Neutrophil (primary cell): ENCODE results near the gene NUP205.

ENCODE experiments used
- H3K27ac ChIP-seq: fragments of 200-600 bp; sonication (generic); 2 replicates; pipeline ENCODE4 v1.5.1; 2016; ENCODE audit warnings: mild to moderate bottlenecking, moderate library complexity
- H3K27me3 ChIP-seq: fragments of 200-600 bp; sonication (generic); 2 replicates; pipeline ENCODE4 v1.6.0; 2016; ENCODE audit warnings: mild to moderate bottlenecking
- H3K36me3 ChIP-seq: fragments of 200-600 bp; sonication (generic); 2 replicates; pipeline ENCODE4 v1.5.1; 2017
- H3K4me1 ChIP-seq, 2 experiments: fragments of 200-600 bp in 1 of 2; sonication (generic) in 1 of 2; 1 replicate in 1 of 2; 2 replicates in 1 of 2; pipeline versions ENCODE4 v1.5.1 to v1.6.1; 2013 to 2016; ENCODE audit warnings: low read depth in 1 of 2, low read length in 1 of 2, mild to moderate bottlenecking in 1 of 2, moderate library complexity in 1 of 2; ENCODE audit not compliant: control insufficient read depth in 1 of 2, insufficient read depth in 1 of 2
- H3K4me3 ChIP-seq, 2 experiments: fragments of 200-600 bp in 1 of 2; sonication (generic) in 1 of 2; 1 replicate in 1 of 2; 2 replicates in 1 of 2; pipeline ENCODE4 v1.5.1; 2013 to 2016; ENCODE audit warnings: low read depth in 1 of 2, low read length in 1 of 2, mild to moderate bottlenecking in 1 of 2, moderate library complexity in 1 of 2
- H3K9me3 ChIP-seq: fragments of 200-600 bp; sonication (generic); 2 replicates; pipeline ENCODE4 v1.5.1; 2016
- CTCF ChIP-seq: fragments of 200-600 bp; sonication (generic); IDR thresholded peaks from 2 replicates; pipeline ENCODE4 v1.5.1; 2016; ENCODE audit warnings: antibody characterized with exemption

Gene NUP205

GRCh38 chr7:135669774-135670173 is 112.1 kb downstream of the NUP205 start:
- Histone ChIP-seq H3K9me3 (no peaks in the 10 kb centered on the region), H3K27me3 (no peaks in the 10 kb centered on the region), H3K4me3 (no peak overlapping the region), H3K4me1 (peaks cover 0 to 8% of the 10 kb centered on the region in 2 experiments), H3K27ac (no peak overlapping the region), H3K36me3 (peaks cover 16% of the 10 kb centered on the region)
- TF ChIP-seq CTCF, result no peak

GRCh38 chr7:135670179-135670578 is 112.5 kb downstream of the NUP205 start:
- peaks cover 20% of the 10 kb centered on the region for H3K36me3 ChIP-seq
- no peak overlapping the region for H3K27ac ChIP-seq
- H3K27me3 ChIP-seq, result no peaks in the 10 kb centered on the region
- no peaks in the 10 kb centered on the region for H3K9me3 ChIP-seq
- no peak for TF ChIP-seq CTCF
- peaks cover 0 to 8% of the 10 kb centered on the region in 2 experiments for H3K4me1 ChIP-seq
- no peak overlapping the region for H3K4me3 ChIP-seq

GRCh38 chr7:135672560-135673359 is 115.0 kb downstream of the NUP205 start:
- H3K36me3 ChIP-seq, result peaks cover 33% of the 10 kb centered on the region
- no peaks in the 10 kb centered on the region for H3K27me3 ChIP-seq
- H3K9me3 ChIP-seq, result no peaks in the 10 kb centered on the region
- no peak overlapping the region for H3K4me3 ChIP-seq
- peak; percentile 32 for TF ChIP-seq CTCF
- H3K27ac ChIP-seq, result no peak overlapping the region
- H3K4me1 ChIP-seq, result no peaks in the 10 kb centered on the region

- no peak overlapping the region for H3K27ac ChIP-seq
- no peaks in the 10 kb centered on the region for H3K9me3 ChIP-seq
- no peak for TF ChIP-seq CTCF
- no peaks in the 10 kb centered on the region for H3K27me3 ChIP-seq
- no peak overlapping the region for H3K4me3 ChIP-seq
- H3K4me1 ChIP-seq, result no peaks in the 10 kb centered on the region
- peaks cover 39% of the 10 kb centered on the region for H3K36me3 ChIP-seq
These were observed 115.6 kb downstream of the NUP205 start for GRCh38 chr7:135673360-135673706.

- H3K27ac ChIP-seq, result no peak overlapping the region
- no peaks in the 10 kb centered on the region for H3K4me1 ChIP-seq
- peaks cover 40% of the 10 kb centered on the region for H3K36me3 ChIP-seq
- no peak overlapping the region for H3K4me3 ChIP-seq
- no peaks in the 10 kb centered on the region for H3K27me3 ChIP-seq
- H3K9me3 ChIP-seq, result no peaks in the 10 kb centered on the region
- TF ChIP-seq CTCF, result no peak
These were observed 121.2 kb downstream of the NUP205 start for GRCh38 chr7:135678612-135679575.
